Endodermal cell (in vitro differentiated cells): Measurements from ENCODE around the gene CNTFR. TPM values are rescaled to one million over a fixed set of nuclear protein-coding genes. Genes with fewer than 3 reads are reported as not detected.

ENCODE experiments used
- DNase-seq: peaks from one replicate; pipeline ENCODE4 v3.0.0-alpha.2; 2017
- H3K27ac ChIP-seq: 2 replicates; pipeline ENCODE4 v1.5.1; 2013; ENCODE audit warnings: mild to moderate bottlenecking, low read depth, low read length, moderate library complexity
- H3K27me3 ChIP-seq: 2 replicates; pipeline ENCODE4 v1.6.1; 2013; ENCODE audit warnings: mild to moderate bottlenecking, low read length, moderate library complexity; ENCODE audit not compliant: insufficient read depth, control insufficient read depth, poor library complexity, severe bottlenecking
- H3K36me3 ChIP-seq: 2 replicates; pipeline ENCODE4 v1.7.0; 2013; ENCODE audit warnings: mild to moderate bottlenecking, low read length, moderate library complexity; ENCODE audit not compliant: control insufficient read depth, insufficient read depth
- H3K4me1 ChIP-seq: one replicate; pipeline ENCODE4 v1.7.0; 2013; ENCODE audit warnings: low read length; ENCODE audit not compliant: control insufficient read depth, insufficient read depth
- H3K4me3 ChIP-seq: 2 replicates; pipeline ENCODE4 v1.5.1; 2013; ENCODE audit warnings: mild to moderate bottlenecking, low read length, moderate library complexity
- H3K9ac ChIP-seq: 2 replicates; pipeline ENCODE4 v1.6.1; 2013; ENCODE audit warnings: mild to moderate bottlenecking, low read length, moderate library complexity; ENCODE audit not compliant: poor library complexity, severe bottlenecking; ENCODE audit errors: extremely low read depth
- H3K9me3 ChIP-seq: 2 replicates; pipeline ENCODE4 v1.6.1; 2013; ENCODE audit warnings: mild to moderate bottlenecking, low read length, moderate library complexity; ENCODE audit not compliant: control insufficient read depth
- H3K27ac Mint-ChIP-seq: 2 replicates; pipeline ENCODE4 v1.8.0; 2020; ENCODE audit warnings: mixed read lengths
- H3K27me3 Mint-ChIP-seq: 2 replicates; pipeline ENCODE4 v1.8.0; 2021; ENCODE audit warnings: mild to moderate bottlenecking, mixed read lengths; ENCODE audit not compliant: insufficient read depth
- H3K36me3 Mint-ChIP-seq: 2 replicates; pipeline ENCODE4 v1.8.0; 2020; ENCODE audit warnings: low read depth, mixed read lengths
- H3K4me1 Mint-ChIP-seq: 2 replicates; pipeline ENCODE4 v1.8.0; 2020; ENCODE audit warnings: mixed read lengths
- H3K4me3 Mint-ChIP-seq: 2 replicates; pipeline ENCODE4 v1.8.0; 2020; ENCODE audit warnings: mild to moderate bottlenecking, moderate library complexity, mixed read lengths
- H3K9me3 Mint-ChIP-seq: 2 replicates; pipeline ENCODE4 v1.8.0; 2020; ENCODE audit warnings: mild to moderate bottlenecking, mixed read lengths
- CTCF ChIP-seq: fragments of 200-600 bp; sonication (generic); conservative IDR thresholded peaks from 2 replicates; pipeline ENCODE4 v1.5.0; 2021; ENCODE audit warnings: antibody characterized with exemption, mild to moderate bottlenecking
- WGBS, 2 experiments: methylation state at CpG; one replicate each; pipeline versions ENCODE4 v1.1.5 to v1.1.7; 2013; ENCODE audit warnings: missing lambda C conversion rate in 2 of 2, mixed read lengths in 1 of 2; ENCODE audit not compliant: insufficient coverage in 1 of 2, insufficient read length in 1 of 2; 5-methylcytosine and 5-hydroxymethylcytosine counted together
- total RNA-seq, 2 donors: library from RNA; stranded (reverse); fragmentation: NEBNext Ultra II Directional in 1 of 2; extraction: Animal tissue kit (Norgen Biotek cat#: 25700) in 1 of 2; gene quantifications; 2 replicates in 1 of 2; 3 replicates in 1 of 2; pipeline ENCODE4 v1.2.1, GENCODE V29; 2021

CNTFR gene
- total RNA-seq, 2 donors from 2014 or later: 0.53 to 1.6 TPM

GRCh38 chr9:34545497-34545896 is 44.0 kb downstream of the CNTFR start:
- H3K4me3 ChIP-seq: no peak overlapping the region
- no peaks in the 10 kb centered on the region for H3K4me1 ChIP-seq
- H3K9ac ChIP-seq: no peak overlapping the region
- H3K9me3 Mint-ChIP-seq: peaks cover 2% of the 10 kb centered on the region
- H3K4me3 Mint-ChIP-seq: no peak overlapping the region
- no peaks in the 10 kb centered on the region for H3K36me3 ChIP-seq
- no peaks in the 10 kb centered on the region for H3K36me3 Mint-ChIP-seq
- peaks cover 9% of the 10 kb centered on the region for H3K27me3 ChIP-seq
- DNase-seq: peak; percentile 35
- peaks cover 5% of the 10 kb centered on the region for H3K27me3 Mint-ChIP-seq
- H3K27ac Mint-ChIP-seq: no peak overlapping the region
- H3K4me1 Mint-ChIP-seq: no peaks in the 10 kb centered on the region
- H3K9me3 ChIP-seq: no peaks in the 10 kb centered on the region
- 86 to 89% methylated on average over 4 to 6 of the region's 6 CpGs for WGBS, 2 experiments
- no peak overlapping the region for H3K27ac ChIP-seq
- TF ChIP-seq CTCF: no peak

- no peaks in the 10 kb centered on the region for H3K4me1 Mint-ChIP-seq
- H3K4me3 Mint-ChIP-seq: no peak overlapping the region
- H3K9me3 Mint-ChIP-seq: peaks cover 2% of the 10 kb centered on the region
- Histone ChIP-seq H3K4me1 (no peaks in the 10 kb centered on the region), H3K9me3 (no peaks in the 10 kb centered on the region), H3K27me3 (peaks cover 9% of the 10 kb centered on the region), H3K27ac (no peak overlapping the region), H3K4me3 (no peak overlapping the region), H3K9ac (no peak overlapping the region), H3K36me3 (no peaks in the 10 kb centered on the region)
- WGBS, 2 experiments: 77 to 78% methylated on average over 4 to 5 of the region's 5 CpGs
- peaks cover 5% of the 10 kb centered on the region for H3K27me3 Mint-ChIP-seq
- DNase-seq: no peak
- H3K36me3 Mint-ChIP-seq: no peaks in the 10 kb centered on the region
- no peak overlapping the region for H3K27ac Mint-ChIP-seq
- TF ChIP-seq CTCF: no peak
These were observed 45.5 kb downstream of the CNTFR start for GRCh38 chr9:34544035-34544434.

- Histone ChIP-seq H3K36me3 (no peaks in the 10 kb centered on the region), H3K9ac (no peak overlapping the region), H3K9me3 (no peaks in the 10 kb centered on the region), H3K27ac (no peak overlapping the region), H3K4me3 (no peak overlapping the region), H3K4me1 (no peaks in the 10 kb centered on the region), H3K27me3 (peaks cover 9% of the 10 kb centered on the region)
- H3K9me3 Mint-ChIP-seq: peaks cover 2% of the 10 kb centered on the region
- no peak for TF ChIP-seq CTCF
- peaks cover 10% of the 10 kb centered on the region for H3K27me3 Mint-ChIP-seq
- peaks cover 2% of the 10 kb centered on the region for H3K4me1 Mint-ChIP-seq
- no peaks in the 10 kb centered on the region for H3K36me3 Mint-ChIP-seq
- no peak overlapping the region for H3K4me3 Mint-ChIP-seq
- no peak for DNase-seq
- no peak overlapping the region for H3K27ac Mint-ChIP-seq
- 85 to 86% methylated on average over 3 to 7 of the region's 7 CpGs for WGBS, 2 experiments
These were observed 48.0 kb downstream of the CNTFR start for GRCh38 chr9:34541540-34541939.
